ENCODE data around the gene TUG1.

TUG1 gene

GRCh38 chr22:30968924-30969531 lies at the start of gene TUG1:
TUG1 (plus strand) TSS chr22:30969265.
- DNase-seq (ENCODE audit: low read depth in 2 of 2) = peak; percentile 95 to 97

DNA sequence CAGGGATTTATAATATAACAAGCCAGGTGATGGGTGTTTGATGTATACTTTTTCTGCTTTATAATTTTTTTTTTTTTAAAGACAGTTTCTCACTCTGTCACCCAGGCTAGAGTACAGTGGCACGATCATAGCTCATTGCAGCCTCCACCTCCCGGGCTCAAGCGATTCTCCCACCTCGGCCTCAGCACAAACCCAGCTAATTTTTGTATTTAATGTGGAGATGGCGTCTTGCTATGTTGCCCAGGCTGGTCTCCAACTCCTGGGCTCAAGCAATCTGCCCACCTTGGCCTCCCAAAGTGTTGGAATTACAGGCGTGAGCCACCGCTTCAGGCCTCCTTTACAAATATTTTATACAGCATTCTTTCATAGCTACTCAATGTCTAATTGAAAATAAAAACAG lies 49.1 kb upstream of the TUG1 start:
- DNase-seq (ENCODE audit: low read depth in 2 of 2) = no peak

GRCh38 chr22:30920407-30920806 lies 48.7 kb upstream of the TUG1 start:
- peak; percentile 73 to 75 for DNase-seq (ENCODE audit: low read depth in 2 of 2)

DNA sequence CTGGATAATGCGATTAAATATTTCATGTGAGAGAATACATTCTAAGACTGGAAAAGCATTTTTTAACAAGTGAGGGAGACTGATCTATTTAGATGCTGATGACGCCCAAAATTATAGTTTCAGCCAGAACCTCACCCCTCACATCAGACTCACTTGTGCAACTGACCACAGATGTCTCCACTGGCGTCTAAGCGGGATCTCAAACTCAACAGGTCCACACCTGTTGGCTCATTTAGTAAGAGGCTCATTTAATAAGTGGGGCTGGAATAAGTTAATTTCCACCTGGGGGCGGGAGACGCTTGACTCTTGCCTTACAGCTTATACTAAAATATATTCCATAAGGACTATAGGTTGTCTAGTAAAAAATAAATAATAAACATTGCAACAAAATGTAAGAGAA lies 48.0 kb upstream of the TUG1 start:
- DNase-seq (ENCODE audit: low read depth in 2 of 2) = no peak

DNA sequence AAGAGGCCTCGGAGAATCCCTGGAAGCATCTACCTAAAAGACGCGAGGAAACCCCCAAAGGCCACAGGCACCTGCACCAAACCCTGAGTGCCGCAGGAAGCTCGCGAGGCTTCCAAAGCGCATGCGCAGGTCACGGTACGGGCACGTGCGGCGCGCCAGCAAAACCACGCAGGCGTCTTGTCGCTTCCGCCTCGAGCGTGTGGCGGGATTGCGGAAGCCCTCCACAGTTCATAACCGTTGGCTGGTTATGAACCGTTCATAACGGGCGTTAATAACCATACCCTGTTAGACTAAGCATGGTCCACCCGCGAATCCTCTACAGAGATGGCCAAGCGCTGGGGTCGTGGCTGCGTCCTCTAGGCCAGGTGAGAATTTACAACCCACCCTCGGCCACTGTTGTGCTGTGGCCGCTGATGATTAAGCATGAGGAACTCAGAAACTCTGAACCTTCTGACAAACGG lies 46.9 kb upstream of the TUG1 start:
- DNase-seq (ENCODE audit: low read depth in 2 of 2) = peak; percentile 64 to 79

DNA sequence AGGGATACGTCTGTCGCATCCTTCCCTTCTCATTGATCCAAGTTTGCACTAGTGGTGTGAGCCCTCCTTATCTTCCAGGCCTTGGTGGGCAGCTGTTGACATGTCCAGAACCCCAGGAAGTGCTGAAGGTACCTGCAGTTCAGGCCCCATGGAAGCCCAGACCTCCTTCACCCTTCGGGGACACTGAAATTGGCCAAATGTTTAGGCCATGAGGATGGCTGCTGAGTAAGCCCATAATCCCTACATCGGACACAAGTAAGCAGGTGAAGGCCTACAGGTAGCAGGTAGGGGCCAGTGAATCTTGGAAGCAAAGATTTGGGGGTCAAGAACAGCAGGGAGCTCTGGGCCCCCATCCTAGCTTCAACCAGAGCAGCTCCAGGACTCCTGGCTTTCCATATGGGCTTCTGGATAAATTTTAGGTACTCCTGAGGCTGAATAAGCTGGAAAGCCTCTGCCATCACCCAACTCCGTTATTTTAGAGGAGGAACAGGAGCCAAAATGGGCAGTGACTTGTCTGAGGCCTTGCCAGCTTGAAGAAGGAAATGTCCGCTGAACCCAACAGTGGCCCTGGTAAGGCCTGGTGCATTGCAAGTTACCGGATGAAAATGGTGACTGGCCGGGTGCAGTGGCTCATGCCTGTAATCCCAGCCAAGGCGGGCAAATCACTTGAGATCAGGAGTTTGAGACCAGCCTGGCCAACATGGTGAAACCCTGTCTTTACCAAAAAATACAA lies 45.7 kb upstream of the TUG1 start:
- no peak for DNase-seq (ENCODE audit: low read depth in 2 of 2)

DNA sequence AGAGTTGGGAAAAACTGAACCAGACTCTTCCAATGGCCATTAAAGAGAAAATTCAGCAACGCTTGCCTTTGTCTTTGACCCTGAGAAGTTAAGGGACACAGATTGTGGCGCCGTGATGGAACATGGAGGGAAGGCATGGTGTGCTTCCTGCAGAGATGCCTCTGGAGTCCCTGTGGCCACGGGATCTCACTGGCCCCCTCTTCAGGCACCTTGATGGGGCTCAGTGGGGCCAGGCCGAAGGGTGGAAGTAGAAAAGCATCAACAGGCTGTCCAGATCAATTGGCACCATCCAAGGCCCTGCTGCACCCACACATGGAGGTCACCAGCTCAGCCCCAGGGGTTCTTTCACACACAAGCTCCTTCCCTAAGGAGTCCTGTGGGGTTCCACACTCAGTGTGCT lies 43.4 kb upstream of the TUG1 start:
- DNase-seq (ENCODE audit: low read depth in 2 of 2) = no peak

DNA sequence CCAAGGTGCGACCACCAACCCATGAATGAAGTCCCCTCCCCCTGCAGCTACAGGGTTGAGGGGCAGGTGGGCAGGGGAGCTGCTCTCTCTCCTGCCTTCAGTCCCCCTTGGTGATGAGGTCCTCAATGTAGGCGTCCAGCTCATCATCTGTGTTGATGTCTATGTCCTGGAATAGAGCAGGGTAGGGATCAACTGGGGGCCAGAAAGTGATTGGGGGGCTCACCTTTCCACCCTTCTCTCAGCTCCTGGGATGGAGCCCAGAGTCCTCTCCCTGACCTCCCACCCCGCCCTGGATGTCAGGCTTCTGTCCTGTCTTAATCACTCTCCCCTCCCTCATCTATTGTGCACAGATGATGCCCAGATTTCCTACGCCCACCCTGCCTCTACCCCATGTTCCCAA lies 42.4 kb upstream of the TUG1 start:
- DNase-seq (ENCODE audit: low read depth in 2 of 2) = no peak

DNA sequence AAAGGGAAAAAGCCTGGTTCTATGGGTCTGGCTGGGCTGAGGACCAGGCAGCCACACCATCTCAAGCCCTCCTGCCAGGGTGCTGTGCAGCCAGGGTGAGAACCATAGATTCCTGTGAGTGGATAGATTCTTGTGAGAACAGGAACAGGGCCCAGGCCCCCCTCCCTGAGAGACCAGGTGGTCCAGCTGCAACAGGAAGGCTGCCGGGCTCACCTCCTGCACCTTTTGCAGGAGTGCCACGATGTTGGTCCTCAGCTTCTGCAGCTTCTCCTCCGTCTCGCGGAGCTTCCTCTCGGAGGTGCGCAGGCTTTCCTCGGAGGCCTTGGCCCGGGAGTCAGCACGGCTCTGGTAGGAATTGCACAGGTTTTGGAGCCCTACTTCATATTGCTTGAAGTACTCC lies 41.3 kb upstream of the TUG1 start:
- no peak for DNase-seq (ENCODE audit: low read depth in 2 of 2)

DNA sequence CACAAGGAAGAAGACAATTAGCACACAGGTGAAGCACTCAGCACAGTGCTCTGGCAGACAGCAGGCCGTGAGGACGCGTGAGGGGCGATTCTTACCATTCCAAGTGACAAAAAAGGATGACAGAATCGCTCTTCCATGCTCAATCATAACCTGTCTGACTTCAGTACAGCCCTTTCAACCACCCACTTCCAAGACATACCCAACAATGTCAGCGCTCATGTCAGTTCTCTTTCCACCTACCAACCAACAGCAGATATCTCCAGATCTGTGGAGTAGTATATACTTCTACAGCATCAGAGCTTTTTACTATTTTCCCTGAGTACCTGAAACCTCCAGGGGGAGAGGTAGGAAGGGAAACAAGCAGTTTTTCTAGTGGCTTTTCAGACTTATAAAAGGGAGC lies 40.7 kb upstream of the TUG1 start:
- DNase-seq (ENCODE audit: low read depth in 2 of 2) = no peak

DNA sequence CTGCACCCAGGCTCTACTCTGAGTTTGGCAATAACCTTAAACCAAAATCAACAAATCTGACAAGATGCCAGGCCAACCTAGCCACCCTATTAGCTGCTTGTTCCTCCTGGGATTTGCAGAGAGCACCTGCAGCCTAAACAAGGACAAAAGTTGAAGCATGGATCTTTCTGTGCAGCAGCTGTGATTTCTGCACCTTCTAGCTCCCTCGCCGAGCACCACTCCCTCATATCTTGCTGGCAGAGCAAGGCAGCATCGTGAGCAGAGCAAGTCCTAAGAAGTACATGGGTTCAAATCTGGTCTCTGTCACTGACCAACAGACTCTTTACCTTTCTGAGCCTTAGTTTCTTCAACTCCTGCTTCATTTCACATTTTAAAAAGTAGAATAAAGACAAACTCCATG lies 38.8 kb upstream of the TUG1 start:
- DNase-seq (ENCODE audit: low read depth in 2 of 2) = no peak

DNA sequence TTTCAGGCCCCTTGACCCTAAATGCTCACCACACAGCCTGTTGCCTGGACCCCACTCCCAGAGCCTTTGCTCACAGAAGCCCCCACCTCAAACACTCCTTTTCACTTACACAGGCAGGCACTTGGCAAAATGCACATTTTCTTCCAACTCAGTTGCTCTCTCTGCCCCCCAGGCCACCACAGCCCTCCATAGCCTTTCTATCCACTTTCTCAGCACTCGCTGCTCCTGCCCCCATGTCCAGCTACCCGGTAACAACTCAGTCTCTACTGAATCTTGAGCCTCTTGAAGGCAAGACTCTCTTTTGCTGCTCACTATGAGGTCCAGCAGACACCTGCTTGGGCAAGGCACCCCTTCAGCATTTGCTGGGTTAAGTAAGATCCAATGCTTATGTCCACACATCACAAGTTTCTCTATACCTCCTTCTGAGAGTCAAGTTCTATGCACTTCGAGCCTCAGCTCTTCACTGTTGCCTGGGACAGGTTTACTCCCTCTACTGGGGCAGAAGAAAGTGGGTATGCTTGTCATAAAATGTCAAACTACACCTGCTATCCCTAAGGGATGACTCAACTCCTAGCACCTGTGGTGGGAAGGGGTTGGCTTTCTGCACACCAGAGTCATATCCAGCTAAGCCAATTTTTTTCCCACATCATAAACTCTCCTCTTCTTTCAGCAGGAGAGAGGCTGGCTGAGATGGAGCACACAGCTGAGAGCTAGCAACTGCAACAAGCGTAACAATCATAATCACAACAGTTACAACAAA lies 37.3 kb upstream of the TUG1 start:
- DNase-seq (ENCODE audit: low read depth in 2 of 2) = no peak

GRCh38 chr22:30932661-30933060 lies 36.4 kb upstream of the TUG1 start:
- no peak for DNase-seq (ENCODE audit: low read depth in 2 of 2)

GRCh38 chr22:30933457-30933856 lies 35.6 kb upstream of the TUG1 start:
- DNase-seq (ENCODE audit: low read depth in 2 of 2) = no peak

- DNase-seq (ENCODE audit: low read depth in 2 of 2) = no peak
These were observed 35.0 kb upstream of the TUG1 start for GRCh38 chr22:30934053-30934452.

DNA sequence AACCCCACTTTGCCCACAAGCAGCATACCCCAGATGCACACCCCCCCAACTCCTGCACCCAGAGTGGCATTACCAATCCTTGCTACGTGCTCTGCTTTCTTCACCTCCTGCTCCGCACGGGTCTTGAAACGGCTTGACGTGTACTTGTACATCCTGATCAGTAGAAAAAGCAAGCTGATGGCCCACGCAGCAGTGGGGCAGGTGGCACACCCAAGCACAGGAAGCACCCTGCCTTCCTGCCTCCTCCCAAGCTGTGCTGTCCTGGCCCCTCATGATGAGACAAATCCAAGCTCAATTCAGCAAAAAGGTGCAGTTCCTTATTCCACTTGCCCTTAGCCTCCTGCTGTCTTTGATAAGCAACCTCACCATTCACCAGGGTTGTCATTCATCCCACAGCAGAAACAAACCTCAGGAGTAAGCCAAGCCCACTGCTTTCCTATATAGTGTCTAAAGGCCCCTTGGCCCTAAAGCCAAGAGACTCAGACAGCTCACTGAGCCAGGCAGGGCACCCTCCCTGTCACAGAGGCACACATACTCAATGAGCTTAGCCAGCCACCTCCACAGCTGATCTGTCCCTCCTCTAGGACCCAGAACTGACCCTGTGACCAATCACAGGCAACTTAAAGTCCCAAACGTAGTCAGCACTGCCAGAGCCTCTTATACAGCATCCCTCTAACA lies 28.2 kb upstream of the TUG1 start:
- DNase-seq (ENCODE audit: low read depth in 2 of 2) = no peak

DNA sequence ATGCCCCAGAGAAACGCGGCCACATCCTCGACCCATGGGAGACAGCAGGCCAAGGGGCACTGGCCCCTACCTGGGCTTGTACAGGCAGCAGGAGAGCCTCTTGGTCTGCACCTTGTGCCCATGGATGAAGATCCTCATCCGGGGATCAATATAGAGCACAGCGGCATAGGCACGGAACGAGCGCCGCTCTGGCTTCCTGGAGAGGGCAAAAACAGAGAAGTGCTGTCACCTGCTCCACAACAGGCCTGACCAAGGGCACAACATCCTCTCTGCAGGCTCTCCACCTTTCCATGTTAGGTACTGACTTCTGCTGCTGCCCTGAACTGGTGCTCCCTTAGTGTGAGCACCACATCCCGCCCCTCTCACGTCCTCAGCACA lies 27.7 kb upstream of the TUG1 start:
- no peak for DNase-seq (ENCODE audit: low read depth in 2 of 2)

GRCh38 chr22:30943368-30943767 lies 25.7 kb upstream of the TUG1 start:
- no peak for DNase-seq (ENCODE audit: low read depth in 2 of 2)

GRCh38 chr22:30944986-30945385 lies 24.1 kb upstream of the TUG1 start:
- no peak for DNase-seq (ENCODE audit: low read depth in 2 of 2)

- DNase-seq (ENCODE audit: low read depth in 2 of 2) = no peak
These were observed 23.4 kb upstream of the TUG1 start for GRCh38 chr22:30945653-30946052.

GRCh38 chr22:30946354-30946753 lies 22.7 kb upstream of the TUG1 start:
- no peak for DNase-seq (ENCODE audit: low read depth in 2 of 2)

DNA sequence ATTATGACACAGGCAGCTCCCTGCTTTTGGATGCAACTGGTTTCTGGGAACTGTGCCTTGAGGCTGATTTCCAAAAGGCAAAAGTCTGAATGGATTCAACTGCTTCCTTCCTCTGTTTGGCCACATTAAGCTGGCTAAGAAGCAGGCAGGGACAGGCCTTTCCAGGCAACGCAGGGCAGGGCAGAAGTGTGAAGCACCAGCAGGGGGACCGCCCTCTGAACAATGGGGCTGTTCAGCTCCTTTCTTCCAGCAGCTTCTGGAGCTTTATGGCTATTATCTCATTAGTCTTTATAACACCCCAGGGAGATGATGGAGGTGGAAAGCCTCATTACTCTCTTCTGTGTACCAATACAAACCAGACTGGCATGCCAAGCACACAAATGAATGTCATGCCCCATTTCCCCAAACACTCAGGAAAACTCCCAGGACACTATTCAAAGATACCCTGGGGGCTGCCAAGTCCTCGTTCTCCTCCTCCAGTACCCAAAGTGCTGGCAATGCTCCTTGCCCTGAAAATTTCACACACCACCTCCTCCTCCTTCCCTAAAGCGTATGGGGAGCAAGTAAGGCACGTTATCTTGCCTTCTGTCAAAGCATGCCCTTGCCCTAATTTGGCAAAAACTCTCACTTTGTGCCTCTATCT lies 21.8 kb upstream of the TUG1 start:
- DNase-seq (ENCODE audit: low read depth in 2 of 2) = no peak

Data from activated CD8-positive, alpha-beta memory T cell treated with anti-CD3 and anti-CD28 coated beads for 4 hours (primary cell).